Glutamatergic neuron (in vitro differentiated cells): ENCODE results near the gene HHIPL1. TPM values are rescaled to one million over a fixed set of nuclear protein-coding genes. Genes with fewer than 3 reads are reported as not detected.
"Not testable (repeated sequence)": the region's sequence is repeated elsewhere in the genome, so short reads cannot be mapped to it uniquely, and the experiment has no call there.

Experiments
- DNase-seq: peaks from one replicate; pipeline ENCODE4 v3.0.0; 2022
- H3K27ac Mint-ChIP-seq: one replicate; pipeline ENCODE4 v1.8.0; 2020; ENCODE audit warnings: mild to moderate bottlenecking, mixed read lengths, inconsistent platforms; ENCODE audit not compliant: unreplicated experiment
- H3K27me3 Mint-ChIP-seq: one replicate; pipeline ENCODE4 v1.8.0; 2020; ENCODE audit warnings: mild to moderate bottlenecking, moderate library complexity, mixed read lengths, inconsistent platforms; ENCODE audit not compliant: unreplicated experiment
- H3K36me3 Mint-ChIP-seq: one replicate; pipeline ENCODE4 v1.8.0; 2020; ENCODE audit warnings: mild to moderate bottlenecking, mixed read lengths, inconsistent platforms; ENCODE audit not compliant: unreplicated experiment
- H3K4me1 Mint-ChIP-seq: one replicate; pipeline ENCODE4 v1.8.0; 2020; ENCODE audit warnings: mild to moderate bottlenecking, low read depth, mixed read lengths, inconsistent platforms; ENCODE audit not compliant: unreplicated experiment
- H3K4me3 Mint-ChIP-seq: one replicate; pipeline ENCODE4 v1.8.0; 2020; ENCODE audit warnings: mild to moderate bottlenecking, mixed read lengths, inconsistent platforms; ENCODE audit not compliant: unreplicated experiment
- H3K9me3 Mint-ChIP-seq: one replicate; pipeline ENCODE4 v1.8.0; 2020; ENCODE audit warnings: mild to moderate bottlenecking, moderate library complexity, mixed read lengths, inconsistent platforms; ENCODE audit not compliant: unreplicated experiment
- CTCF ChIP-seq: fragments of 200-600 bp; sonication (generic); IDR thresholded peaks from one replicate; pipeline ENCODE4 v1.5.0; 2021; ENCODE audit not compliant: partially characterized antibody, unreplicated experiment
- total RNA-seq: library from RNA; stranded (reverse); fragmentation: NEBNext Ultra II Directional; extraction: Animal tissue kit (Norgen Biotek cat#: 25700); gene quantifications from one replicate; pipeline ENCODE4 v1.2.1, GENCODE V29; 2021; ENCODE audit not compliant: unreplicated experiment

The HHIPL1 gene
- total RNA-seq, 1 donor from 2014 or later: 0.47 TPM

GRCh38 chr14:99633918-99634317, 11.0 kb upstream of the HHIPL1 start:
- no peaks in the 10 kb centered on the region for H3K36me3 Mint-ChIP-seq
- H3K4me3 Mint-ChIP-seq: no peak overlapping the region
- peaks cover 12% of the 10 kb centered on the region for H3K4me1 Mint-ChIP-seq
- DNase-seq: no peak
- H3K27ac Mint-ChIP-seq: no peak overlapping the region
- no peak for TF ChIP-seq CTCF
- H3K9me3 Mint-ChIP-seq: peaks cover 4% of the 10 kb centered on the region
- peaks cover 2% of the 10 kb centered on the region for H3K27me3 Mint-ChIP-seq

GRCh38 chr14:99634443-99634842, 10.5 kb upstream of the HHIPL1 start:
- Mint-ChIP-seq H3K36me3 (no peaks in the 10 kb centered on the region), H3K27ac (no peak overlapping the region), H3K4me1 (peaks cover 12% of the 10 kb centered on the region), H3K27me3 (peaks cover 2% of the 10 kb centered on the region), H3K4me3 (no peak overlapping the region), H3K9me3 (peaks cover 4% of the 10 kb centered on the region)
- no peak for DNase-seq
- no peak for TF ChIP-seq CTCF

- TF ChIP-seq CTCF: no peak
- H3K4me1 Mint-ChIP-seq: peaks cover 12% of the 10 kb centered on the region
Observed at GRCh38 chr14:99635116-99635515, 9.8 kb upstream of the HHIPL1 start.

GRCh38 chr14:99636487-99636886, 8.4 kb upstream of the HHIPL1 start:
- H3K27me3 Mint-ChIP-seq: no peaks in the 10 kb centered on the region

More at GRCh38 chr14:99635116-99635515, 9.8 kb upstream of the HHIPL1 start:
- DNase-seq: no peak
- H3K27ac Mint-ChIP-seq: no peak overlapping the region
- no peak overlapping the region for H3K4me3 Mint-ChIP-seq
- H3K9me3 Mint-ChIP-seq: peaks cover 4% of the 10 kb centered on the region
- H3K36me3 Mint-ChIP-seq: no peaks in the 10 kb centered on the region
- H3K27me3 Mint-ChIP-seq: peaks cover 2% of the 10 kb centered on the region

GRCh38 chr14:99637624-99638023, 7.3 kb upstream of the HHIPL1 start:
- Mint-ChIP-seq H3K9me3 (peaks cover 6% of the 10 kb centered on the region), H3K27me3 (peaks cover 2% of the 10 kb centered on the region), H3K36me3 (no peaks in the 10 kb centered on the region), H3K27ac (no peak overlapping the region), H3K4me3 (no peak overlapping the region), H3K4me1 (peaks cover 11% of the 10 kb centered on the region)
- no peak for TF ChIP-seq CTCF
- no peak for DNase-seq

More at GRCh38 chr14:99636487-99636886, 8.4 kb upstream of the HHIPL1 start:
- Mint-ChIP-seq H3K36me3 (no peaks in the 10 kb centered on the region), H3K4me3 (no peak overlapping the region), H3K27ac (no peak overlapping the region), H3K9me3 (peaks cover 4% of the 10 kb centered on the region), H3K4me1 (peaks cover 12% of the 10 kb centered on the region)
- TF ChIP-seq CTCF: no peak
- no peak for DNase-seq

GRCh38 chr14:99642771-99643170, 2.2 kb upstream of the HHIPL1 start:
- H3K4me1 Mint-ChIP-seq, H3K36me3 Mint-ChIP-seq, H3K27ac Mint-ChIP-seq, H3K9me3 Mint-ChIP-seq, H3K4me3 Mint-ChIP-seq, H3K27me3 Mint-ChIP-seq, DNase-seq: not testable (repeated sequence)
